Measurements from ENCODE around the gene RIF1.

GRCh38 chr2:151478011-151478410, 68.3 kb downstream of the RIF1 start:
- no peak for TF ChIP-seq CTCF (conservative IDR thresholded peaks at IDR 0.05)
- no peak for TF ChIP-seq ZFX (IDR thresholded peaks at IDR 0.05)

All from C4-2B (cell line).